OCI-LY3 (cell line): ENCODE results near the gene IER3.
A peak's percentile ranks its signal among the peaks of the same experiment; 100 is the strongest.

Source experiments
- H2AFZ ChIP-seq: fragments of 200-600, 300-600 bp; shearing (Covaris generic); 2 replicates; pipeline ENCODE4 v1.6.0; 2014; ENCODE audit warnings: antibody characterized with exemption, low read depth, low read length
- H3K27ac ChIP-seq: fragments of 200-600, 300-600 bp; sonication (generic); 2 replicates; pipeline ENCODE4 v1.5.1; 2014; ENCODE audit warnings: mild to moderate bottlenecking, low read length, moderate library complexity, mixed read lengths
- H3K27me3 ChIP-seq: fragments of 200-600, 300-600 bp; sonication (generic); 2 replicates; pipeline ENCODE4 v1.6.1; 2014; ENCODE audit warnings: low read depth, low read length, mixed read lengths
- H3K36me3 ChIP-seq: fragments of 200-600, 300-600 bp; sonication (generic); replicated peaks from 2 replicates; pipeline ENCODE3; 2014; ENCODE audit warnings: low read depth, low read length, mixed read lengths
- H3K4me1 ChIP-seq: fragments of 300-600, 200-600 bp; sonication (generic); 2 replicates; pipeline ENCODE4 v1.6.1; 2014; ENCODE audit warnings: low read length, mixed read lengths
- H3K4me2 ChIP-seq: fragments of 200-600, 300-600 bp; sonication (generic); 2 replicates; pipeline ENCODE4 v1.6.1; 2014; ENCODE audit warnings: low read length, mixed read lengths
- H3K4me3 ChIP-seq: fragments of 300-600, 200-600 bp; sonication (generic); 2 replicates; pipeline ENCODE4 v1.5.1; 2014; ENCODE audit warnings: antibody characterized with exemption, mild to moderate bottlenecking, low read length, moderate library complexity
- H3K79me2 ChIP-seq: fragments of 300-600, 200-600 bp; shearing (Covaris generic); 2 replicates; pipeline ENCODE4 v1.6.1; 2014; ENCODE audit warnings: mild to moderate bottlenecking, low read length, mixed read lengths
- H3K9ac ChIP-seq: fragments of 300-600, 200-600 bp; shearing (Covaris generic); 2 replicates; pipeline ENCODE4 v1.6.0; 2014; ENCODE audit warnings: mild to moderate bottlenecking, low read length, moderate library complexity
- H3K9me3 ChIP-seq: fragments of 200-600, 300-600 bp; shearing (Covaris generic); 2 replicates; pipeline ENCODE4 v1.6.1; 2014; ENCODE audit warnings: low read length, mixed read lengths; ENCODE audit not compliant: insufficient read depth
- H4K20me1 ChIP-seq: fragments of 200-600, 300-600 bp; sonication (generic); 2 replicates; pipeline ENCODE4 v1.6.1; 2016; ENCODE audit warnings: low read length, mixed read lengths; ENCODE audit not compliant: insufficient read depth
- EZH2phosphoT487 ChIP-seq: fragments of 200-600 bp; shearing (Covaris generic); IDR thresholded peaks from 2 replicates; pipeline ENCODE4 v1.6.1; 2018; ENCODE audit warnings: antibody characterized with exemption, mixed run types, low read depth
- TF ChIP-seq, protein P1 (sequence below): fragments of 200-600, 300-600 bp; sonication (generic); IDR thresholded peaks from 2 replicates; pipeline ENCODE4 v1.5.1; 2014; ENCODE audit warnings: antibody characterized with exemption, low read length, low read depth

The IER3 gene

DNA sequence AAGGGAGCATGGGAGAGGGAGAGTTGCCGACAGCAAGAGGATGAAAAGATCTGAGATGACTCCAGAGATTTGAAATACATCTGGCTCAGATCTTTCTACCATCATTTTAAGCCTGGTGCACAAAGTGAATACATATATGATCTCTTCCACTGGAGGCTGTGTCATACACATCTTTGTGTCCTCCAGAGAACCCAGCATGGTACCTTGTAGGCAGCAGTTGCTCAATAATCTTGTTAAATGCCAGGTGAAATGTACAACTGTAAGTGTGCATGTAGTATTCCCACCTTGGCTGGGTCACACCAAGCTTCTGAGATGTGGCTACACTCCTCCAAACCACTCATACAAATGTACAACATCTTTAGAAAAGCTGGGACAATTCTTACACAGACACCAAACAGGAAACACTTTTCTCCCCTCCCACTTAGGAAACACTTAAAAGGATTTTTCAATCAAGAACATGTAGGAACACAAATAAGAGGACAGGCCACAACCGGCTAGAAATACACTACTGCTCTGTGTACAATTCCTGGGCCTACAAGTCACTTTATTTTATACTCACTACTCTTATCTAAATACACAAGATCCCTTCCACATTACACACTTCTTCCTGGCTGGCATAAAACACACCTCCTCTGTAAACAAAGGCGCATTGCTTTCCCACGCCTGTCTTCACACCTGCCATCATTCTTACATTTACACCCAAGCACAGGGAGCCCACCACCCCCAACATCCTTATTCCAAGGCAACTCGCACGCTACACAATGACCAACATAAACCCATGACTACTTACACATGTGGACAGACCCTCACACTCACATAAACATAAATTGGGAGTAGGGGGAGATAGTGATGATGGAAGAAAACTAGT, 3.8 kb upstream of the IER3 start:
- no peaks in the 10 kb centered on the region for H3K9me3 ChIP-seq
- no peak overlapping the region for H2AFZ ChIP-seq
- no peak overlapping the region for H3K9ac ChIP-seq
- H4K20me1 ChIP-seq, result no peaks in the 10 kb centered on the region
- H3K4me2 ChIP-seq, result no peak overlapping the region
- H3K27me3 ChIP-seq, result no peaks in the 10 kb centered on the region
- no peaks in the 10 kb centered on the region for H3K36me3 ChIP-seq
- H3K79me2 ChIP-seq, result no peaks in the 10 kb centered on the region
- no peak overlapping the region for H3K27ac ChIP-seq
- TF ChIP-seq EZH2phosphoT487, result no peak
- TF ChIP-seq, protein P1, sequence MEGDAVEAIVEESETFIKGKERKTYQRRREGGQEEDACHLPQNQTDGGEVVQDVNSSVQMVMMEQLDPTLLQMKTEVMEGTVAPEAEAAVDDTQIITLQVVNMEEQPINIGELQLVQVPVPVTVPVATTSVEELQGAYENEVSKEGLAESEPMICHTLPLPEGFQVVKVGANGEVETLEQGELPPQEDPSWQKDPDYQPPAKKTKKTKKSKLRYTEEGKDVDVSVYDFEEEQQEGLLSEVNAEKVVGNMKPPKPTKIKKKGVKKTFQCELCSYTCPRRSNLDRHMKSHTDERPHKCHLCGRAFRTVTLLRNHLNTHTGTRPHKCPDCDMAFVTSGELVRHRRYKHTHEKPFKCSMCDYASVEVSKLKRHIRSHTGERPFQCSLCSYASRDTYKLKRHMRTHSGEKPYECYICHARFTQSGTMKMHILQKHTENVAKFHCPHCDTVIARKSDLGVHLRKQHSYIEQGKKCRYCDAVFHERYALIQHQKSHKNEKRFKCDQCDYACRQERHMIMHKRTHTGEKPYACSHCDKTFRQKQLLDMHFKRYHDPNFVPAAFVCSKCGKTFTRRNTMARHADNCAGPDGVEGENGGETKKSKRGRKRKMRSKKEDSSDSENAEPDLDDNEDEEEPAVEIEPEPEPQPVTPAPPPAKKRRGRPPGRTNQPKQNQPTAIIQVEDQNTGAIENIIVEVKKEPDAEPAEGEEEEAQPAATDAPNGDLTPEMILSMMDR, result no peak
- H3K4me3 ChIP-seq, result no peak overlapping the region
- peaks cover 7% of the 10 kb centered on the region; the same call in 1 of the 2 replicates for H3K4me1 ChIP-seq

DNA sequence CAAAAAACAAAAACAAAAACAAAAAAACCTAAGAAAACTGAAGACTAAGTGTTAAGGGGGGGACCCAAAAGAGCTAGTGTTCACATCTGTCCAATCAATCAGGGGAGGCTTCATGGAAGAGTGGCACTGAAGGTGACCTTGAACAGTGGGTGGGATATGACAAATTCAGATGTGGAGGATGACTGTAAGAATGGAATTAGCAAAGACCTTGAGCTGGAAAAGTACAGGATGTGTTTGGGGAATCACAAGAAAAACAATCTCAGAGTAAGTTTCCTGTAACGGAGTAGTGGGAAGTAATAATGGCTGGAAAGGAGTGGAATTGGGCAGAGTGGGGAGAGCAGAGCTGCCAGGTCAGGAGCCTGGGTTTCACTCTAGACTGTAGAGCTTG, 2.9 kb upstream of the IER3 start:
- Histone ChIP-seq H3K27me3 (no peaks in the 10 kb centered on the region), H3K4me2 (no peak overlapping the region), H3K27ac (no peak overlapping the region), H3K4me3 (no peak overlapping the region), H3K4me1 (peaks cover 7% of the 10 kb centered on the region; the same call in 1 of the 2 replicates), H4K20me1 (no peaks in the 10 kb centered on the region), H2AFZ (no peak overlapping the region), H3K36me3 (no peaks in the 10 kb centered on the region), H3K9ac (no peak overlapping the region), H3K9me3 (no peaks in the 10 kb centered on the region), H3K79me2 (no peaks in the 10 kb centered on the region; the same call in 1 of the 2 replicates)
- no peak for TF ChIP-seq EZH2phosphoT487
- TF ChIP-seq, protein P1, result no peak

DNA sequence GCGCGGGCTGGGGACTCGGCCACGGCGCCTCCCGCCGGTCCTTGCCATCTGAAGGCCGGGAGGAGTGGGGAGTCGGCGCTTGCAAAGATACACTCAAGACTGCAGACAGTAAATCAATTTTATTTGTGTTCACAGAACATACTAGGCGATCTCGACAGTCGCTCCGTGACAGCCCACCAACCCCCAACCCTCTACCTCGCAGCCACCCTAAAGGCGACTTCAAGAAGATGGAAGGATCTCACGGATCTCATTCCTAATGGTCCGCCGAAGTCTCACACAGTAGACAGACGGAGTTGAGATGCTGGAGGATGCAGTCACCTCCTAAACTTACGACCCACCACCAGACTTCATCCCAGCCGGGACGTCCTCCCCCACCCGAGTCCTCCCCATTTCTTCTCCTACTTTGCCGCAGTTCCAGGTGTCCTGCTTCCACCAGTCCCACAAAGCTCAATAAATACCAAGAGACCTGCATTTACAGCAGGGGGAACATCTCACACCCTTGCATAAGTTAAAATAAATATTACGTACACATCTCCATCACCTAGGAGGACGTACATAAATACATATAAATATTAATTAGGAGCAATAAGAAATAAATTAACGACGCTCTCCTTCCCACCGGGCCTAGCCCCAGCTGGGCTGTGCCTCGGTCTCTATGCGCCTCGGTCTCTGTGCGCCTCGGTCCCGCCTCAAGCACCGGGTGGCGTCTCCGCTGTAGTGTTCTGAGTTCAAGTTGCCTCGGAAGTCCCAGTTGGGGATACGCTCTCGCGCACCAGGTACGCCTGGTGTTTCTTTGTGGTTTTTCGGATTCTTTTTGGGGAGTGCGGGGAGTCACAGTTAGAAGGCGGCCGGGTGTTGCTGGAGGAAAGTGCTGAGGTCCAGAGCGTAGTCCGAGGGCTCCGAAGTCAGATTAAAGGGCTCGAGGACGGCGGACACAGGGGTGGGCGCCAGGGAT, 971 bp downstream of the IER3 start:
- Histone ChIP-seq H3K9ac (peak overlapping the region; percentile 61), H4K20me1 (no peaks in the 10 kb centered on the region), H3K27me3 (no peaks in the 10 kb centered on the region), H2AFZ (0 out of 2 replicates have a peak overlapping the region, but pooled peaks have one; percentile 32), H3K4me2 (peak overlapping the region; percentile 86), H3K79me2 (peaks cover 9% of the 10 kb centered on the region), H3K27ac (peak overlapping the region; percentile 11; the same call in 1 of the 2 replicates), H3K36me3 (peaks cover 15% of the 10 kb centered on the region), H3K4me1 (peaks cover 12% of the 10 kb centered on the region), H3K4me3 (peak overlapping the region; percentile 97), H3K9me3 (no peaks in the 10 kb centered on the region)
- no peak for TF ChIP-seq EZH2phosphoT487
- TF ChIP-seq, protein P1, result no peak
